Liver (tissue), 9 donors: ENCODE data around the gene CNGA3. TPM values are rescaled to one million over a fixed set of nuclear protein-coding genes. Genes with fewer than 3 reads are reported as not detected.

ENCODE experiments used
- DNase-seq: peaks from one replicate; pipeline ENCODE4 v3.0.0-alpha.2; 2017; ENCODE audit warnings: low spot score
- H3K27ac ChIP-seq, 2 donors: one replicate each; pipeline ENCODE4 v1.7.0; 2013; ENCODE audit warnings: inconsistent platforms in 2 of 2, low read length in 2 of 2, control low read depth in 1 of 2, low read depth in 1 of 2, mild to moderate bottlenecking in 1 of 2
- H3K27me3 ChIP-seq, 4 donors: one replicate each; pipeline versions ENCODE4 v1.6.1 to v1.7.0; 2013; ENCODE audit warnings: low read length in 3 of 4, inconsistent platforms in 1 of 4, mild to moderate bottlenecking in 1 of 4, moderate library complexity in 1 of 4; ENCODE audit not compliant: control insufficient read depth in 4 of 4, insufficient read depth in 4 of 4
- H3K36me3 ChIP-seq, 4 donors: one replicate each; pipeline versions ENCODE4 v1.6.1 to v1.7.0; 2013; ENCODE audit warnings: low read length in 3 of 4, mild to moderate bottlenecking in 3 of 4, low read depth in 1 of 4, moderate library complexity in 1 of 4; ENCODE audit not compliant: control insufficient read depth in 4 of 4, insufficient read depth in 3 of 4
- H3K4me1 ChIP-seq, 4 donors: one replicate each; pipeline versions ENCODE4 v1.6.1 to v1.7.0; 2013; ENCODE audit warnings: low read length in 3 of 4, mild to moderate bottlenecking in 3 of 4, moderate library complexity in 1 of 4; ENCODE audit not compliant: control insufficient read depth in 4 of 4, insufficient read depth in 4 of 4
- H3K4me3 ChIP-seq, 3 donors: one replicate each; pipeline versions ENCODE4 v1.6.1 to v1.7.0; 2013; ENCODE audit warnings: low read length in 3 of 3, control low read depth in 1 of 3, low read depth in 1 of 3, mild to moderate bottlenecking in 1 of 3
- H3K9ac ChIP-seq, 2 donors: one replicate each; pipeline ENCODE4 v1.7.0; 2013; ENCODE audit warnings: low read length in 2 of 2, mild to moderate bottlenecking in 2 of 2, moderate library complexity in 2 of 2, control low read depth in 1 of 2, low read depth in 1 of 2
- H3K9me3 ChIP-seq, 4 donors: one replicate each; pipeline versions ENCODE4 v1.6.1 to v1.7.0; 2013; ENCODE audit warnings: low read length in 3 of 4; ENCODE audit not compliant: control insufficient read depth in 4 of 4
- EGR1 ChIP-seq, 2 donors: IDR thresholded peaks; 2 replicates each; pipeline ENCODE4 v1.6.1; 2016 to 2018; ENCODE audit warnings: antibody characterized with exemption in 2 of 2, low read depth in 2 of 2
- FOXA1 ChIP-seq: IDR thresholded peaks from 2 replicates; pipeline ENCODE4 v1.6.1; 2016; ENCODE audit warnings: antibody characterized with exemption
- FOXA2 ChIP-seq: IDR thresholded peaks from 2 replicates; pipeline ENCODE4 v1.6.1; 2016; ENCODE audit warnings: antibody characterized with exemption
- GABPA ChIP-seq, 2 donors: IDR thresholded peaks in 1 of 2; conservative IDR thresholded peaks in 1 of 2; 2 replicates each; pipeline ENCODE4 v1.6.1; 2016; ENCODE audit warnings: antibody characterized with exemption in 2 of 2, mild to moderate bottlenecking in 1 of 2, moderate library complexity in 1 of 2
- HNF4A ChIP-seq, 2 donors: conservative IDR thresholded peaks; 2 replicates each; pipeline ENCODE4 v1.6.1; 2016; ENCODE audit warnings: antibody characterized with exemption in 2 of 2, mild to moderate bottlenecking in 2 of 2
- HNF4G ChIP-seq: IDR thresholded peaks from 2 replicates; pipeline ENCODE4 v1.6.1; 2016; ENCODE audit warnings: antibody characterized with exemption
- JUND ChIP-seq, 2 donors: IDR thresholded peaks; 2 replicates each; pipeline ENCODE4 v1.6.1; 2016; ENCODE audit warnings: antibody characterized with exemption in 2 of 2
- RAD21 ChIP-seq, 2 donors: IDR thresholded peaks; 2 replicates each; pipeline ENCODE4 v1.6.1; 2016; ENCODE audit warnings: antibody characterized with exemption in 2 of 2, mild to moderate bottlenecking in 2 of 2
- REST ChIP-seq: IDR thresholded peaks from 2 replicates; pipeline ENCODE4 v1.6.1; 2016; ENCODE audit warnings: antibody characterized with exemption, mild to moderate bottlenecking
- RXRA ChIP-seq, 2 donors: IDR thresholded peaks; 2 replicates each; pipeline ENCODE4 v1.6.1; 2017 to 2018; ENCODE audit warnings: antibody characterized with exemption in 2 of 2, mild to moderate bottlenecking in 1 of 2
- SP1 ChIP-seq: IDR thresholded peaks from 2 replicates; pipeline ENCODE4 v1.6.1; 2018; ENCODE audit warnings: antibody characterized with exemption, mild to moderate bottlenecking
- YY1 ChIP-seq: IDR thresholded peaks from 2 replicates; pipeline ENCODE4 v1.6.1; 2016; ENCODE audit warnings: antibody characterized with exemption, mild to moderate bottlenecking
- WGBS: extraction: QIAGEN DNeasy Blood & Tissue Kit; methylation state at CpG from one replicate; pipeline ENCODE4 v1.1.7; 2013; 5-methylcytosine and 5-hydroxymethylcytosine counted together
- polyA plus RNA-seq, 2 donors: library from polyadenylated mRNA; stranded (reverse) in 1 of 2; unstranded in 1 of 2; fragments of 200-250 nt in 1 of 2; fragments of >200 nt in 1 of 2; fragmentation: Nextera tagmentation in 1 of 2; extraction: Ambion mirVana in 1 of 2; gene quantifications; one replicate each; pipeline versions ENCODE4 v1.2.1 to v1.2.3, GENCODE V29; 2013 to 2015
- total RNA-seq, 2 donors: library from RNA; depleted of rRNA; stranded (reverse); fragments of >200 nt; gene quantifications; one replicate each; pipeline ENCODE4 v1.2.3, GENCODE V29; 2014
- TF ChIP-seq, protein P1 (sequence below): fragments of 150-350 bp; IDR thresholded peaks from 2 replicates; pipeline ENCODE4 v1.5.1; 2017; ENCODE audit warnings: improper control_type of control experiment, low read depth, low read length; ENCODE audit not compliant: missing input control
- TF ChIP-seq, protein P2 (sequence below): IDR thresholded peaks from 2 replicates; pipeline ENCODE4 v1.6.1; 2016; ENCODE audit warnings: antibody characterized with exemption
- donor health status: healthy.
- donor health status: healthy.
- donor health status: healthy.
- donor health status: healthy.
- donor health status: healthy.

Gene CNGA3
- total and polyA plus RNA-seq, 4 donors = not detected

- Histone ChIP-seq H3K9me3 (peaks cover 0 to 5% (median under 1%) of the 10 kb centered on the region in 4 donors), H3K36me3 (no peaks in the 10 kb centered on the region), H3K27me3 (peaks cover 6 to 20% (median 9%) of the 10 kb centered on the region in 4 donors), H3K4me1 (peaks cover 4 to 13% (median 9%) of the 10 kb centered on the region in 4 donors), H3K4me3 (no peak overlapping the region), H3K9ac (no peak overlapping the region), H3K27ac (no peak overlapping the region)
- TF ChIP-seq REST (no peak), FOXA2 (no peak), RXRA (IDR thresholded peaks at IDR 0.05) (no peak), JUND (IDR thresholded peaks at IDR 0.05) (no peak), FOXA1 (no peak), SP1 (no peak), HNF4G (no peak), EGR1 (IDR thresholded peaks at IDR 0.05; ENCODE audit: low read depth in 2 of 2) (no peak), GABPA (IDR thresholded peaks at IDR 0.05 in 1 of 2, conservative IDR thresholded peaks at IDR 0.05 in 1 of 2) (no peak), RAD21 (IDR thresholded peaks at IDR 0.05) (no peak), HNF4A (conservative IDR thresholded peaks at IDR 0.05) (no peak)
- TF ChIP-seq, protein P1, sequence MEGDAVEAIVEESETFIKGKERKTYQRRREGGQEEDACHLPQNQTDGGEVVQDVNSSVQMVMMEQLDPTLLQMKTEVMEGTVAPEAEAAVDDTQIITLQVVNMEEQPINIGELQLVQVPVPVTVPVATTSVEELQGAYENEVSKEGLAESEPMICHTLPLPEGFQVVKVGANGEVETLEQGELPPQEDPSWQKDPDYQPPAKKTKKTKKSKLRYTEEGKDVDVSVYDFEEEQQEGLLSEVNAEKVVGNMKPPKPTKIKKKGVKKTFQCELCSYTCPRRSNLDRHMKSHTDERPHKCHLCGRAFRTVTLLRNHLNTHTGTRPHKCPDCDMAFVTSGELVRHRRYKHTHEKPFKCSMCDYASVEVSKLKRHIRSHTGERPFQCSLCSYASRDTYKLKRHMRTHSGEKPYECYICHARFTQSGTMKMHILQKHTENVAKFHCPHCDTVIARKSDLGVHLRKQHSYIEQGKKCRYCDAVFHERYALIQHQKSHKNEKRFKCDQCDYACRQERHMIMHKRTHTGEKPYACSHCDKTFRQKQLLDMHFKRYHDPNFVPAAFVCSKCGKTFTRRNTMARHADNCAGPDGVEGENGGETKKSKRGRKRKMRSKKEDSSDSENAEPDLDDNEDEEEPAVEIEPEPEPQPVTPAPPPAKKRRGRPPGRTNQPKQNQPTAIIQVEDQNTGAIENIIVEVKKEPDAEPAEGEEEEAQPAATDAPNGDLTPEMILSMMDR = no peak
- TF ChIP-seq, protein P2, sequence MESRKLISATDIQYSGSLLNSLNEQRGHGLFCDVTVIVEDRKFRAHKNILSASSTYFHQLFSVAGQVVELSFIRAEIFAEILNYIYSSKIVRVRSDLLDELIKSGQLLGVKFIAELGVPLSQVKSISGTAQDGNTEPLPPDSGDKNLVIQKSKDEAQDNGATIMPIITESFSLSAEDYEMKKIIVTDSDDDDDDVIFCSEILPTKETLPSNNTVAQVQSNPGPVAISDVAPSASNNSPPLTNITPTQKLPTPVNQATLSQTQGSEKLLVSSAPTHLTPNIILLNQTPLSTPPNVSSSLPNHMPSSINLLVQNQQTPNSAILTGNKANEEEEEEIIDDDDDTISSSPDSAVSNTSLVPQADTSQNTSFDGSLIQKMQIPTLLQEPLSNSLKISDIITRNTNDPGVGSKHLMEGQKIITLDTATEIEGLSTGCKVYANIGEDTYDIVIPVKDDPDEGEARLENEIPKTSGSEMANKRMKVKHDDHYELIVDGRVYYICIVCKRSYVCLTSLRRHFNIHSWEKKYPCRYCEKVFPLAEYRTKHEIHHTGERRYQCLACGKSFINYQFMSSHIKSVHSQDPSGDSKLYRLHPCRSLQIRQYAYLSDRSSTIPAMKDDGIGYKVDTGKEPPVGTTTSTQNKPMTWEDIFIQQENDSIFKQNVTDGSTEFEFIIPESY = no peak
- WGBS = 38% methylated on average over 3 of the region's 3 CpGs
- DNase-seq = no peak
Measured at GRCh38 chr2:98343285-98343684, 3.0 kb upstream of the CNGA3 start.

GRCh38 chr2:98347298-98348065 is 1.2 kb downstream of the CNGA3 start:
- Histone ChIP-seq H3K9me3 (peaks cover 0 to 5% (median 0%) of the 10 kb centered on the region in 4 donors), H3K4me3 (no peak overlapping the region), H3K9ac (no peak overlapping the region), H3K27ac (no peak overlapping the region), H3K27me3 (peaks cover 6 to 26% (median 14%) of the 10 kb centered on the region in 4 donors), H3K36me3 (no peaks in the 10 kb centered on the region), H3K4me1 (peaks cover 4 to 13% (median 9%) of the 10 kb centered on the region in 4 donors)
- TF ChIP-seq RXRA (IDR thresholded peaks at IDR 0.05) (no peak), YY1 (no peak), JUND (IDR thresholded peaks at IDR 0.05) (no peak)
- TF ChIP-seq, protein P2 = no peak
- no peak for DNase-seq
- 9% methylated on average over 54 of the region's 54 CpGs for WGBS
